GM19238 (cell line): Measurements from ENCODE around the gene MAGEA9B.
"Not testable (repeated sequence)": the region's sequence is repeated elsewhere in the genome, so short reads cannot be mapped to it uniquely, and the experiment has no call there.

Source experiments
- DNase-seq: peaks from one replicate; pipeline ENCODE4 v3.0.0; 2011; ENCODE audit warnings: low spot score; ENCODE audit not compliant: insufficient read length

The MAGEA9B gene

GRCh38 chrX:149534926-149535602 is 52.2 kb downstream of the MAGEA9B start:
- not testable (repeated sequence) for DNase-seq

- not testable (repeated sequence) for DNase-seq
Measured at GRCh38 chrX:149533999-149534398, 53.3 kb downstream of the MAGEA9B start.

GRCh38 chrX:149532868-149533267 is 54.4 kb downstream of the MAGEA9B start:
- not testable (repeated sequence) for DNase-seq
